Mononuclear cell (primary cell): ENCODE results near the gene ARR3. TPM values are rescaled to one million over a fixed set of nuclear protein-coding genes. Genes with fewer than 3 reads are reported as not detected.
A peak's percentile ranks its signal among the peaks of the same experiment; 100 is the strongest.
"Not testable (repeated sequence)": the region's sequence is repeated elsewhere in the genome, so short reads cannot be mapped to it uniquely, and the experiment has no call there.

Experiments used
- H3K27me3 ChIP-seq: 2 replicates; pipeline ENCODE4 v1.6.0; 2011; ENCODE audit warnings: low read length, control low read depth; ENCODE audit not compliant: insufficient read depth
- H3K4me1 ChIP-seq: 2 replicates; pipeline ENCODE4 v1.5.1; 2011; ENCODE audit warnings: mild to moderate bottlenecking, low read length, control low read depth; ENCODE audit not compliant: insufficient read depth
- H3K4me3 ChIP-seq: 2 replicates; pipeline ENCODE4 v1.5.1; 2011; ENCODE audit warnings: mild to moderate bottlenecking, low read length, moderate library complexity
- H3K9me3 ChIP-seq: 2 replicates; pipeline ENCODE4 v1.5.1; 2011; ENCODE audit warnings: low read depth, mild to moderate bottlenecking, control low read depth, low read length
- total RNA-seq: library from RNA; depleted of rRNA; stranded (reverse); fragments of >200 nt; gene quantifications from one replicate; pipeline ENCODE4 v1.2.3, GENCODE V29; 2012

Gene ARR3
- total RNA-seq, 1 donor, result not detected

DNA sequence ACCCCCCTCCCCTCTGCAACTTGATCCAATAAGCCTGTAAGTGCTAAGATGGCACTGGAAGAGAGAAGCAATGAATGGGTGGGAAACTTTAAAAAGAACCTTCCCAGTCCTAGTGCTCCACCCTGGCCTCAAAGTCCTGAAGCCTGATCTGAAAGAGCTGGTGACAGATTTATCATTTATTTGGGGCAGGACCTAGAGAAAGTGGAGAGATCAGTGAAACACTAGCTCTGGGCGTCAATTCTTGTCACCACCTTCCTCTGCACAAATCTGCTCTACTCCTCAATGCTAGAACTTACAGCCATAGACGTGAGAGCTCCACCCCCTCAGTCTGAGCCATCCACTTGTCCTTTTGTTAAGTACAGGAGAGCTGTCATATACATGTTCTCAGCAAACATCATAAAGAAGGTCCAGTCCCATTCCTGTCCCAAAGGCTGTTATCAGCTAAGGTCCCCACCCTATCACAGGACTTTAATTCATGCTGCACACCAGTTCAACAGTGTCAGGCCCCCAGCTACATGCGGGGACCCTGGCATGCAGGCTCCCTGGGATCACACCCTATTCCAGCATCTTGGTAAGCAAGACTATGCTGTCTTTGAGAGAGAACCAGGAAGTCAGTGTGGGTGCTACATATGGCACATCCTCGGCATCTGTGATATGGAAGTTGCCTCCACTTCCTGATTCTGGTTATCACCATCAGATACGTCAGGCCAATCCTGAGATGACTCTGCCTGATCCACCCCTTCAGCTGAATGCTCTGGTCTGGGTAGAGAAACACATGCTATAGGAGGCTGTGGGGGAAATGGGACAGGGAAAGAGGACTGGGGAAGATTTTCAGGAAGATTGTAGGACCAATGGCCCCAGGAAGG, 10.5 kb upstream of the ARR3 start:
- Histone ChIP-seq H3K9me3 (no peaks in the 10 kb centered on the region), H3K4me3 (no peak overlapping the region), H3K27me3 (no peaks in the 10 kb centered on the region), H3K4me1 (no peaks in the 10 kb centered on the region)

DNA sequence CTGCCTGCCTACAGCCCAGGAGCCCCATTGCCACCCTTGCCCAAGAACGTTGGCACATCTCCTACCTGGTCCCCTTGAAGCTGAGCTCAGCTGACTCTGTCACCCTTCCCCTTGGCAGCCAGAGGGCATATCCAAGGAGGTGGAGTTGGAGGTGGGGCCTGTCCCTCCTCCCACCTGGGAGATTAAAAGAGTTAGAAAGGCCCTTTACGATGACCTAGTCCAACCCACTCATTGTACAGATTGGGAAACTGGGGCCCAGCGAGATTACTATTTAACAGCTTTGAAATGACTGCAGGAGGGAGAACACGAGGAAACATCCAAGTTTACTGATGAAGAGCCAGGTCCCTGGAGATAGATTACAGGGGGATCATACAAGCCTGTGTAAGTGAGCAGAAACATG, 8.0 kb upstream of the ARR3 start, which contains the start of gene P2RY4:
Gene P2RY4, minus strand, starts transcription at position 101 of the 400 bp plus-strand sequence. CDS start 580 bp downstream, outside the sequence.
- Histone ChIP-seq H3K4me1 (no peaks in the 10 kb centered on the region), H3K9me3 (no peaks in the 10 kb centered on the region), H3K27me3 (no peaks in the 10 kb centered on the region), H3K4me3 (no peak within 1 kb of the TSS)

DNA sequence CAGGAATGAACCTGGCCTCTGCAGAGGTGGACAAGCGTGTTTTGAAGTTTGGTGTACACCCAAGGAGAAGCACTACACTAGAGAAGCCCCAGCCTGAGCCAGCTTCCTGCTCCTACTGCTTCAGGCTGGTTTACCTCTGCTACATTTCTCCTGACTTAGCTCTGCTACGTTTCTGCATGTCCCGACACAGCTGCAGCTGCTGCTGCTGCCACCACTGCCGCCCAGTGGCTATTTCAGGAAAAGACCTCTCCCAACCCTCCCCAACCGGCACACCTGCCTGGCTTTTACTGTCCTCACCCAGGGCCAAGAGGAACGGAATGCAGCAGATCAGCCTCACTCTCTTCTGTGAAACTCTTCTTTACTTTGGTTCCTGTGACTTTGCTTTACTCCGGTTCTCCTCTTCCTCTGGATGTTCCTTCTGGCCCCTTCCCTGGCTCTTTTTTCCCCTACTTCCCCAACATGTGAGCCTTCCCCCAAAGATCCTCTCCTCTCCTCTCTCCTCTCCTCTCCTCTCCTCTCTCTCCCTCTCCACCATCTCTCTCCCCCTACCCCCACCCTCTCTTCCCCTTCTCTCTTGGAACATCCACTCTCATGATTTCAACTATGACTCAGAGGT, 5.1 kb upstream of the ARR3 start:
- Histone ChIP-seq H3K9me3 (no peaks in the 10 kb centered on the region), H3K4me3 (no peak overlapping the region)

DNA sequence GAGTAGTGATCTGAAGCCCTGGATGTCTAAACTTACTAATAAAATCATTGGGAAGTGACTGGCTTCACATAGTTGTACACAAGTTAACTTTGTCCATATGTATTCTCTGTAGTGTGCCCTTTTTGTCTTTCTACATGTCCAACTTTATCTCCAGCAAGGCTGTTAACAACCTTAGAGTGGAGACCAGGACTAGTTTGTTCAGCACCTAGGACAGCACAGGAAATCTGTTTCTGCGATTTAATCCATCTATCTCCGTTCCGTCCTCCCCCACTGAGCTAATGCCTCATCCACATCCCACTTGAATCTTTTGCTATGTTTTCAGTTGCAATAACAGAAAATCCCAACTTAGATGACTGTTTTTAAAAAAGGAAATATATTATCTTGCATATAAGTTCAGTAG, 3.4 kb upstream of the ARR3 start:
- H3K27me3 ChIP-seq, result no peaks in the 10 kb centered on the region
- H3K4me1 ChIP-seq, result no peaks in the 10 kb centered on the region
- no peak overlapping the region for H3K4me3 ChIP-seq
- H3K9me3 ChIP-seq, result no peaks in the 10 kb centered on the region

More for the DNA sequence above, 5.1 kb upstream of the ARR3 start:
- Histone ChIP-seq H3K4me1 (no peaks in the 10 kb centered on the region), H3K27me3 (no peaks in the 10 kb centered on the region)

DNA sequence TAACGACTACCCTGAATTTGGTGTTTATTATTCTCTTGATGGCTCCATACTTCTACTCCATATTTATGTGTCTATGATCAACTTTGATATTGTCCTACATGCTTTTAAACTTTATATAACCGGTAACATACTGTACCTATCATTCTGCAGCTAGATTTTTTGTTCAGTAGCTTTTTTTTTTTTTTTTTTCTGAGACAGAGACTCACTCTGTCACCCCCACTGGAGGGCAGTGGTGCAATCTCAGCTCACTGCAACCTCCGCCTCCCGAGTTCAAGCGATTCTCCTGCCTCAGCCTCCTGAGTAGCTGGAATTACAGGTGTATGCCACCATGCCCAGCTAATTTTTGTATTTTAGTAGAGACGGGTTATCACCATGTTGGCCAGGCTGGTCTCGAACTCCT, 5.9 kb downstream of the ARR3 start:
- H3K9me3 ChIP-seq, result not testable (repeated sequence)

DNA sequence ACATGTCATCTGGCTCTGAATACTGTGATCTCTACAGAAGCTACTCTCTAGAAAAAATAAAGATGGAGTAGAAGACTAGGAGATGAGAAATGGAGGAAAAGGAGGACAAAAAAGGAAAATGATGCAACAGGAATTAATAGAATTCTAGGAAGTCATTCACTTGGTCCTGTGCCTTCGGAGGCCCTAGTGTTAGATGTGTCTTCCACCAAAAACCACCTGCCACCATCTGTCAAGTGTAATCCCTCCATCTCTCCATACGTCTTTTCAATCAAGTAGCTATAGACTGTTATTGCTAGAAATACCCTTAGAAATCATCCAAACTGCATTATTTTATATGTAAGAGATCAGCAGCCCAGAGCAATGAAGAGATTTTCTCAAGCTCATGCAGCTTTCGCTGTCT, 10.9 kb downstream of the ARR3 start:
- no peak overlapping the region for H3K4me3 ChIP-seq
- no peaks in the 10 kb centered on the region for H3K27me3 ChIP-seq
- no peaks in the 10 kb centered on the region for H3K9me3 ChIP-seq
- H3K4me1 ChIP-seq, result no peaks in the 10 kb centered on the region

More for the DNA sequence above, 5.9 kb downstream of the ARR3 start:
- not testable (repeated sequence) for H3K27me3 ChIP-seq, H3K4me3 ChIP-seq, H3K4me1 ChIP-seq

DNA sequence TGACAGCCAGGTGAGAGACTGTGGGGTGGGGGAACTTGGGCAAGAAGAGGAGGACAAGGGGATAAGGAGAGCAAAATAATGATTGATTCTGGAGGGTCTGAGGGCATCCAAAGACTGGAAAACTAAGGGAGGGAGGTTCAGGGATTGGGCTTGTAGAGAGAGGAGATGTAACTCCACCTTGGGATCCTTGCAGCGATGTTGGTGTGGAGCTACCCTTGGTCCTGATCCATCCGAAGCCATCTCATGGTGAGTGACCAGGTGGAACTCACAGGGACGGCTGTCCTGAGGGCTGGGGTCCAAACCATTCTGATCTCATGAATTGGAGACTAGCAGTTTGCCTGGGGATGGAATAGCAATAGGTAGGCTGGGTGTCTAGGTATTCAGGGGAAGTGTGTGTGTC, 12.4 kb downstream of the ARR3 start:
- Histone ChIP-seq H3K9me3 (no peaks in the 10 kb centered on the region), H3K4me3 (no peak overlapping the region), H3K27me3 (no peaks in the 10 kb centered on the region), H3K4me1 (no peaks in the 10 kb centered on the region)

DNA sequence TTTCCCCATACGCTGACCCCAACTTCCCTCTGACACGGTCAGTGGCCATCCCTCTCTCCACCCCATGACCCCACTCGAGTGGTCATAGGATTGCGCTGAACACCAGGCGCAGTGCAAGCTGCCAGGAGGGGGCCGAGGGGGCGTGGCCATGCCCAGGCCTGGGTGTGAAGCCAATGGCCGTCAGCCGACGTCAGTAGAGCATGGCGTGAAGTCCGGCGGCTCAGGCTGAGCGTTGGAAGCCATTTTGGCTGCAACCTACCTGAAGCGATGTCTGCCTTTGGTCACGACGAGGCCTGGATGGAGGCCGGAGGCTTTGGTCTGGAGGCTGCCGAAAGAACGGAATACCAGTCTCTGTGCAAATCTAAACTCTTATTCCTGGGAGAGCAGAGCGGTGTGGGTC, 13.8 kb downstream of the ARR3 start, which contains the start of gene RAB41:
Gene RAB41, plus strand, starts transcription at position 222 of the 400 bp plus-strand sequence. Its CDS starts 46 bp downstream, at position 268.
- H3K9me3 ChIP-seq, result no peaks in the 10 kb centered on the region
- no peaks in the 10 kb centered on the region for H3K27me3 ChIP-seq
- H3K4me3 ChIP-seq, result no peak within 1 kb of the TSS
- H3K4me1 ChIP-seq, result no peaks in the 10 kb centered on the region

DNA sequence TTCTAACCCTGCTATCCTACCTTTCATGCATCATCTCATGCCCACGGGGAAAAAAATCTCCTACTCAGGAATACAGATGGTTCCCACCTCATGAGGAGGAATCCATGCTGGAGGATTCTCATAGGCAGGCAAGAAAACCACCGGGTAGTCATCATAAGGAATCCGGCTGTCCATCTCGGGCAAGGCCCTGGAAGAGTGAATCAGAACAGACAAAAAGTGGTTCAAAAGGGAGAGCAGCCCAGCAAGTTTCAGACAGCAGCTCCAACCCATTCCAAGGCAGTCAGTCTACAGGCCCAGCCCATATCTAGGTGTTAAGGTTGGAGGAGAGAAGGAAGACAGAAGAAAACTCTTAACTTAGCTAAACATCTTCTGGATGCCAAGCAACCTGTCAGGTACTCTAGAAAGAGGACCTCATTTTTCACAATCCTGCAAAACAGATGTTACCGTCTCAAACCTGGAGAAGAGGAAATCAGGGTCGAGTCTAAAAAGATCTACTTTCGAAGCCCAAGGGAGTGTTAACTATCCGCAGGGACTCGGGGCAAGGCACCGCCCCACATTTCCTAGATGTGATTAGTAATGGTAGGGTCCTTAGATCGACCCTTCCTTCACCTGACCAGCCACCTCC, 21.1 kb downstream of the ARR3 start:
- Histone ChIP-seq H3K27me3 (no peaks in the 10 kb centered on the region), H3K4me3 (peak overlapping the region; percentile 58), H3K9me3 (no peaks in the 10 kb centered on the region), H3K4me1 (peaks cover 12% of the 10 kb centered on the region)

DNA sequence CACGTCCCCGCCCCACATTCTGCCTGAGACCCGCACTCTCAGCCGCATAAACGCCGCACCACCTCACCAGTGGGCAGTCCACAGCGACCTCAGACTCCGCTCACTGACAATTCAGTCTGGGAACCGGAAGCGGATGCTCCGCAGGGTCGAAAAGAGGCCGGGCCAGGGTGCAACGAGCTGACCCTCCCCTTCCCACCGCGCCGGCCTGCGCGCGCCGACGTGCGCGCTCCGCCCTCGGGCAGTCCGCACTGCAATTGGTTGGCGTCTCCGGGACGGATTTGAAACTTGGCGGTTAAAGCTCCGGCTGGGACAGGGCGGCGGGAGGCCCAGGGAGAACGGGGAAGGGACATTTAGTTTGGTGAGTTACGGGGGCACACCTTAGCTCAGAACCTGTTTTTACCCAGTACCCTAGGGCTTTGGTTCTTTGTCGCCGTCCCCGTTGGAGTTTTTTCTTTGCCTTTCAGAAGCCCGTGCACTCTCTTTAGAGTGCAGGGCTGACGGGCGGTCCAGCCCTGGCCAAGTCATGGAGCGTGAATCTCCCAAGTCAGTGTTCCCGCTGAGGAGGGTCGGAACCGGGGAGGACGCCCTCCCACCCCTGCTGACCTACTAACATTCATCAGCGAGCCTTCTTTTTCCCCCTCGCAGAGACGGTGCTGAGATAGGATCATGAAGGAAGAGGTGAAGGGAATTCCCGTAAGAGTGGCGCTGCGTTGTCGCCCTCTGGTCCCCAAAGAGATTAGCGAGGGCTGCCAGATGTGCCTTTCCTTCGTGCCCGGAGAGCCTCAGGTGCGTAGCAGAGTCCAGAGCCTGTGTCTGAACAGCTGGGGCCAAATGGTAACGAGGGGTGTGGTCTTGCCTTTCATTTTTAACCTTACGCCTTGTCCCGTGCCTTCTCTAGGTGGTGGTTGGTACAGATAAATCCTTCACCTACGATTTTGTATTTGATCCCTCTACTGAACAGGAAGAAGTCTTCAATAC, 21.9 kb downstream of the ARR3 start, which contains the start of the genes KIF4A and PDZD11:
Gene KIF4A, plus strand, starts transcription at position 312 of the 978 bp plus-strand sequence. Its CDS starts 355 bp downstream, at position 667.
Gene PDZD11, minus strand, starts transcription at position 135 of the 978 bp plus-strand sequence. CDS start 586 bp downstream, outside the sequence.
- H3K4me3 ChIP-seq, result peak within 1 kb of the TSS; percentile 58
- peaks cover 12% of the 10 kb centered on the region for H3K4me1 ChIP-seq
- no peaks in the 10 kb centered on the region for H3K27me3 ChIP-seq
- no peaks in the 10 kb centered on the region for H3K9me3 ChIP-seq

DNA sequence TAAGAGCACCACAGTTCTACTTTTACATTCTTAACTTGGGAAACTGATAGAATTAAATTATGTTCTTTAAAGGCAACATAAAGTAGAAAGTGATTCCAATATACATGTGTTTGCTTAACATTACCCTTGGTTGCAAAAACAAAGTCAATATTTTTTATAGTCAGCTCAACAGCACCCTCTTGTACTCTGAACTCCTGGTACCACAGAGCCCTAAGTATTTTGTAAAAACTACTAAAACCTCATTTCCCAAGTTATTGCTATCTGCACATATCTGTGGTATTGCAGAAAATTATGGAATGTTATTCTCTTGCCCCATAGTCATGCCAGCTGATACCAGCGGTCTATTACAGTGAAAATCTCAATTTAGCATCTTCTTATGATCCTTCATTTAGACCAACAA, 24.7 kb downstream of the ARR3 start:
- Histone ChIP-seq H3K4me1 (peaks cover 12% of the 10 kb centered on the region), H3K4me3 (no peak overlapping the region), H3K9me3 (no peaks in the 10 kb centered on the region), H3K27me3 (no peaks in the 10 kb centered on the region)

DNA sequence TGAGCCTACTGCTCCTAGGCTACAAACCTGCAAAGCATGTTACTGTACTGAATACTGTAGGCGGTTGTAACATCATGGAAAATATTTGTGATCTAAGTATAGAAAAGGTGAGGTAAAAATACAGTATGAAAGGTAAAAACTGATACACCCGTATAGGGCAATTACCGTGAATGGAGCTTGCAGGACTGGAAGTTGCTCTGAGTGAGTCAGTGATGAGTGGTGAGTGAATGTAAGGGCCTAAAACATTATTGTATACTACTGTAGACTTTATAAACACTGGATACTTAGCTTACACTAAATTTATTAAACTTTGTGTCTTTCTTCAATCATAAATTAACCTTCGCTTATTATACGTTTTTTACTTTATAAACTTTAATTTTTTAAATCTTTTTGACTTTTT, 25.5 kb downstream of the ARR3 start:
- Histone ChIP-seq H3K27me3 (no peaks in the 10 kb centered on the region), H3K9me3 (no peaks in the 10 kb centered on the region), H3K4me1 (peaks cover 12% of the 10 kb centered on the region), H3K4me3 (no peak overlapping the region)

DNA sequence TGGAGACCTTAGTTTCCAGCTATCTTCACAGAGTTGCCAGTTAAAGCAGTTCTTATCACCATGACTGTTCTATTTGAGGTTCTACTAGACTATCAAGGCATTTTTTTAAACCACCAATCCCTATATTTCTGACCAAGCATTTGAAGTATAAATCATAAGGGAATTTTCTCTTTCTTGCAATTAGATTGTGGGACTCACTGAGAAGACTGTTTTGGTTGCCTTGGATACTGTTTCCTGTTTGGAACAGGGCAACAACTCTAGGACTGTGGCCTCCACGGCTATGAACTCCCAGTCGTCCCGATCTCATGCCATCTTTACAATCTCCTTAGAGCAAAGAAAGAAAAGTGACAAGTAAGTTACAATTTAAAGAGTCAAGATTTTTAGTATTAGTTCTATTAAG, 33.6 kb downstream of the ARR3 start:
- H3K27me3 ChIP-seq, result no peaks in the 10 kb centered on the region
- H3K4me3 ChIP-seq, result no peak overlapping the region
- no peaks in the 10 kb centered on the region for H3K4me1 ChIP-seq
- no peaks in the 10 kb centered on the region for H3K9me3 ChIP-seq

DNA sequence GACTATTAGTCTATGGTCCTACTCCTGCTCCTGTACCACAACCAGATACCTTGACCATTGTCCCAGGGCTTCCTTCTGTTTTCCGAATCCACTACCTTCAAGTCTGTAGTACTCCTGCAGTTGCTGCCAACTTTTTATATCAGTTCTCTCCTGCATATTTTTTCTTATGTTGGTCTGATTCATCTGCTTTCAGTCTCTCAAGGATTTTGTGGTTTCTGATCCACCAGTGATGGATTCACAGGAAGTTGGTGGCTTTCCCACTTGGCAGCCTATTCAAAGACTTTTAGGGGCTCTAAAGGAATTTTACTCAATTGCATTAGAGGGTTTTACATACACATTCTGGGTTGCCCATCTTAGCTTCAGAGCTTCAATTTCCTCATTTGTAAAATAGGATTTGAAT, 45.4 kb downstream of the ARR3 start:
- H3K4me1 ChIP-seq, result no peaks in the 10 kb centered on the region
- no peaks in the 10 kb centered on the region for H3K9me3 ChIP-seq
- no peak overlapping the region for H3K4me3 ChIP-seq
- no peaks in the 10 kb centered on the region for H3K27me3 ChIP-seq
